Liver (tissue), 9 donors: ENCODE data around the gene SLC35G4. TPM values are rescaled to one million over a fixed set of nuclear protein-coding genes. Genes with fewer than 3 reads are reported as not detected.

Source experiments
- DNase-seq: peaks from one replicate; pipeline ENCODE4 v3.0.0-alpha.2; 2017; ENCODE audit warnings: low spot score
- H3K27ac ChIP-seq, 2 donors: one replicate each; pipeline ENCODE4 v1.7.0; 2013; ENCODE audit warnings: inconsistent platforms in 2 of 2, low read length in 2 of 2, control low read depth in 1 of 2, low read depth in 1 of 2, mild to moderate bottlenecking in 1 of 2
- H3K27me3 ChIP-seq, 4 donors: one replicate each; pipeline versions ENCODE4 v1.6.1 to v1.7.0; 2013; ENCODE audit warnings: low read length in 3 of 4, inconsistent platforms in 1 of 4, mild to moderate bottlenecking in 1 of 4, moderate library complexity in 1 of 4; ENCODE audit not compliant: control insufficient read depth in 4 of 4, insufficient read depth in 4 of 4
- H3K36me3 ChIP-seq, 4 donors: one replicate each; pipeline versions ENCODE4 v1.6.1 to v1.7.0; 2013; ENCODE audit warnings: low read length in 3 of 4, mild to moderate bottlenecking in 3 of 4, low read depth in 1 of 4, moderate library complexity in 1 of 4; ENCODE audit not compliant: control insufficient read depth in 4 of 4, insufficient read depth in 3 of 4
- H3K4me1 ChIP-seq, 4 donors: one replicate each; pipeline versions ENCODE4 v1.6.1 to v1.7.0; 2013; ENCODE audit warnings: low read length in 3 of 4, mild to moderate bottlenecking in 3 of 4, moderate library complexity in 1 of 4; ENCODE audit not compliant: control insufficient read depth in 4 of 4, insufficient read depth in 4 of 4
- H3K4me3 ChIP-seq, 3 donors: one replicate each; pipeline versions ENCODE4 v1.6.1 to v1.7.0; 2013; ENCODE audit warnings: low read length in 3 of 3, control low read depth in 1 of 3, low read depth in 1 of 3, mild to moderate bottlenecking in 1 of 3
- H3K9ac ChIP-seq, 2 donors: one replicate each; pipeline ENCODE4 v1.7.0; 2013; ENCODE audit warnings: low read length in 2 of 2, mild to moderate bottlenecking in 2 of 2, moderate library complexity in 2 of 2, control low read depth in 1 of 2, low read depth in 1 of 2
- H3K9me3 ChIP-seq, 4 donors: one replicate each; pipeline versions ENCODE4 v1.6.1 to v1.7.0; 2013; ENCODE audit warnings: low read length in 3 of 4; ENCODE audit not compliant: control insufficient read depth in 4 of 4
- ATF3 ChIP-seq: IDR thresholded peaks from 2 replicates; pipeline ENCODE4 v1.6.1; 2016; ENCODE audit warnings: antibody characterized with exemption
- CTCF ChIP-seq: fragments of 150-350 bp; IDR thresholded peaks from 2 replicates; pipeline ENCODE4 v1.5.1; 2017; ENCODE audit warnings: improper control_type of control experiment, low read depth, low read length; ENCODE audit not compliant: missing input control
- EGR1 ChIP-seq, 2 donors: IDR thresholded peaks; 2 replicates each; pipeline ENCODE4 v1.6.1; 2016 to 2018; ENCODE audit warnings: antibody characterized with exemption in 2 of 2, low read depth in 2 of 2
- FOXA1 ChIP-seq: IDR thresholded peaks from 2 replicates; pipeline ENCODE4 v1.6.1; 2016; ENCODE audit warnings: antibody characterized with exemption
- FOXA2 ChIP-seq: IDR thresholded peaks from 2 replicates; pipeline ENCODE4 v1.6.1; 2016; ENCODE audit warnings: antibody characterized with exemption
- GABPA ChIP-seq, 2 donors: IDR thresholded peaks in 1 of 2; conservative IDR thresholded peaks in 1 of 2; 2 replicates each; pipeline ENCODE4 v1.6.1; 2016; ENCODE audit warnings: antibody characterized with exemption in 2 of 2, mild to moderate bottlenecking in 1 of 2, moderate library complexity in 1 of 2
- HNF4A ChIP-seq, 2 donors: conservative IDR thresholded peaks; 2 replicates each; pipeline ENCODE4 v1.6.1; 2016; ENCODE audit warnings: antibody characterized with exemption in 2 of 2, mild to moderate bottlenecking in 2 of 2
- HNF4G ChIP-seq: IDR thresholded peaks from 2 replicates; pipeline ENCODE4 v1.6.1; 2016; ENCODE audit warnings: antibody characterized with exemption
- JUND ChIP-seq, 2 donors: IDR thresholded peaks; 2 replicates each; pipeline ENCODE4 v1.6.1; 2016; ENCODE audit warnings: antibody characterized with exemption in 2 of 2
- NR2F2 ChIP-seq: IDR thresholded peaks from 2 replicates; pipeline ENCODE4 v1.6.1; 2016; ENCODE audit warnings: antibody characterized with exemption
- RAD21 ChIP-seq, 2 donors: IDR thresholded peaks; 2 replicates each; pipeline ENCODE4 v1.6.1; 2016; ENCODE audit warnings: antibody characterized with exemption in 2 of 2, mild to moderate bottlenecking in 2 of 2
- REST ChIP-seq: IDR thresholded peaks from 2 replicates; pipeline ENCODE4 v1.6.1; 2016; ENCODE audit warnings: antibody characterized with exemption, mild to moderate bottlenecking
- RXRA ChIP-seq, 2 donors: IDR thresholded peaks; 2 replicates each; pipeline ENCODE4 v1.6.1; 2017 to 2018; ENCODE audit warnings: antibody characterized with exemption in 2 of 2, mild to moderate bottlenecking in 1 of 2
- SP1 ChIP-seq: IDR thresholded peaks from 2 replicates; pipeline ENCODE4 v1.6.1; 2018; ENCODE audit warnings: antibody characterized with exemption, mild to moderate bottlenecking
- TAF1 ChIP-seq: conservative IDR thresholded peaks from 2 replicates; pipeline ENCODE4 v1.6.1; 2016; ENCODE audit warnings: antibody characterized with exemption, mild to moderate bottlenecking
- YY1 ChIP-seq: IDR thresholded peaks from 2 replicates; pipeline ENCODE4 v1.6.1; 2016; ENCODE audit warnings: antibody characterized with exemption, mild to moderate bottlenecking
- ZBTB33 ChIP-seq: IDR thresholded peaks from 2 replicates; pipeline ENCODE4 v1.6.1; 2016; ENCODE audit warnings: antibody characterized with exemption
- WGBS: extraction: QIAGEN DNeasy Blood & Tissue Kit; methylation state at CpG from one replicate; pipeline ENCODE4 v1.1.7; 2013; 5-methylcytosine and 5-hydroxymethylcytosine counted together
- polyA plus RNA-seq, 2 donors: library from polyadenylated mRNA; stranded (reverse) in 1 of 2; unstranded in 1 of 2; fragments of 200-250 nt in 1 of 2; fragments of >200 nt in 1 of 2; fragmentation: Nextera tagmentation in 1 of 2; extraction: Ambion mirVana in 1 of 2; gene quantifications; one replicate each; pipeline versions ENCODE4 v1.2.1 to v1.2.3, GENCODE V29; 2013 to 2015
- total RNA-seq, 2 donors: library from RNA; depleted of rRNA; stranded (reverse); fragments of >200 nt; gene quantifications; one replicate each; pipeline ENCODE4 v1.2.3, GENCODE V29; 2014
- donor health status: healthy.
- donor health status: healthy.
- donor health status: healthy.
- donor health status: healthy.
- donor health status: healthy.

SLC35G4 gene
- total and polyA plus RNA-seq, 4 donors = not detected

GRCh38 chr18:11566236-11566965 is 43.0 kb upstream of the SLC35G4 start:
- H3K27ac ChIP-seq = no peak overlapping the region
- H3K4me1 ChIP-seq = no peaks in the 10 kb centered on the region
- peaks cover 0 to 6% (median 0%) of the 10 kb centered on the region in 4 donors for H3K27me3 ChIP-seq
- no peak for TF ChIP-seq CTCF
- TF ChIP-seq GABPA (IDR thresholded peaks at IDR 0.05 in 1 of 2, conservative IDR thresholded peaks at IDR 0.05 in 1 of 2) = no peak
- TF ChIP-seq FOXA1 = no peak
- no peak for TF ChIP-seq JUND (IDR thresholded peaks at IDR 0.05)
- TF ChIP-seq REST = no peak
- TF ChIP-seq YY1 = no peak
- TF ChIP-seq ATF3 = no peak
- no peak for TF ChIP-seq FOXA2
- no peak for TF ChIP-seq NR2F2
- no peak for TF ChIP-seq HNF4G
- no peak for TF ChIP-seq TAF1
- TF ChIP-seq EGR1 (IDR thresholded peaks at IDR 0.05; ENCODE audit: low read depth in 2 of 2) = no peak
- WGBS = 75% methylated on average over 5 of the region's 5 CpGs
- H3K4me3 ChIP-seq = no peak overlapping the region
- H3K9me3 ChIP-seq = no peaks in the 10 kb centered on the region
- DNase-seq = no peak
- no peak overlapping the region for H3K9ac ChIP-seq
- no peaks in the 10 kb centered on the region for H3K36me3 ChIP-seq

GRCh38 chr18:11567396-11567795 is 42.0 kb upstream of the SLC35G4 start:
- H3K27me3 ChIP-seq = peaks cover 0 to 12% (median 0%) of the 10 kb centered on the region in 4 donors
- no peaks in the 10 kb centered on the region for H3K4me1 ChIP-seq
- no peak for DNase-seq
- no peaks in the 10 kb centered on the region for H3K36me3 ChIP-seq
- TF ChIP-seq JUND (IDR thresholded peaks at IDR 0.05) (no peak), EGR1 (IDR thresholded peaks at IDR 0.05; ENCODE audit: low read depth in 2 of 2) (no peak), FOXA2 (no peak), RXRA (IDR thresholded peaks at IDR 0.05) (no peak), GABPA (IDR thresholded peaks at IDR 0.05 in 1 of 2, conservative IDR thresholded peaks at IDR 0.05 in 1 of 2) (no peak), HNF4A (conservative IDR thresholded peaks at IDR 0.05) (no peak), RAD21 (IDR thresholded peaks at IDR 0.05) (no peak), TAF1 (no peak), SP1 (no peak), ZBTB33 (no peak), REST (no peak), ATF3 (no peak)
- H3K9ac ChIP-seq = no peak overlapping the region
- H3K27ac ChIP-seq = no peak overlapping the region
- no peaks in the 10 kb centered on the region for H3K9me3 ChIP-seq
- WGBS = 60% methylated on average over 7 of the region's 7 CpGs
- no peak overlapping the region for H3K4me3 ChIP-seq
